ENCODE results near the gene SLC49A3.

Gene SLC49A3

GRCh38 chr4:729336-730315, 40.7 kb upstream of the SLC49A3 start:
- Histone ChIP-seq H3K27me3 (ENCODE audit: control insufficient read depth, insufficient read depth, low read length) (no peaks in the 10 kb centered on the region), H3K4me1 (ENCODE audit: control insufficient read depth, insufficient read depth, low read length) (no peaks in the 10 kb centered on the region), H3K9me3 (ENCODE audit: control insufficient read depth, insufficient read depth, low read length) (no peaks in the 10 kb centered on the region), H3K9ac (ENCODE audit: low read depth, low read length) (no peak overlapping the region), H3K36me3 (ENCODE audit: control insufficient read depth, insufficient read depth, low read length) (peaks cover 23% of the 10 kb centered on the region), H3K4me3 (ENCODE audit: low read depth, low read length) (no peak overlapping the region)

- Histone ChIP-seq H3K4me1 (ENCODE audit: control insufficient read depth, insufficient read depth, low read length) (no peaks in the 10 kb centered on the region), H3K9ac (ENCODE audit: low read depth, low read length) (no peak overlapping the region), H3K4me3 (ENCODE audit: low read depth, low read length) (no peak overlapping the region), H3K36me3 (ENCODE audit: control insufficient read depth, insufficient read depth, low read length) (peaks cover 14% of the 10 kb centered on the region), H3K9me3 (ENCODE audit: control insufficient read depth, insufficient read depth, low read length) (no peaks in the 10 kb centered on the region), H3K27me3 (ENCODE audit: control insufficient read depth, insufficient read depth, low read length) (no peaks in the 10 kb centered on the region)
Observed at GRCh38 chr4:727576-727975, 38.6 kb upstream of the SLC49A3 start.

GRCh38 chr4:726838-727237, 37.9 kb upstream of the SLC49A3 start:
- H3K4me3 ChIP-seq (ENCODE audit: low read depth, low read length), result no peak overlapping the region
- no peaks in the 10 kb centered on the region for H3K27me3 ChIP-seq (ENCODE audit: control insufficient read depth, insufficient read depth, low read length)
- H3K4me1 ChIP-seq (ENCODE audit: control insufficient read depth, insufficient read depth, low read length), result no peaks in the 10 kb centered on the region
- H3K36me3 ChIP-seq (ENCODE audit: control insufficient read depth, insufficient read depth, low read length), result peaks cover 13% of the 10 kb centered on the region
- H3K9me3 ChIP-seq (ENCODE audit: control insufficient read depth, insufficient read depth, low read length), result no peaks in the 10 kb centered on the region
- no peak overlapping the region for H3K9ac ChIP-seq (ENCODE audit: low read depth, low read length)

- H3K9ac ChIP-seq (ENCODE audit: low read depth, low read length), result no peak overlapping the region
- H3K36me3 ChIP-seq (ENCODE audit: control insufficient read depth, insufficient read depth, low read length), result peaks cover 14% of the 10 kb centered on the region
- H3K9me3 ChIP-seq (ENCODE audit: control insufficient read depth, insufficient read depth, low read length), result no peaks in the 10 kb centered on the region
- no peaks in the 10 kb centered on the region for H3K4me1 ChIP-seq (ENCODE audit: control insufficient read depth, insufficient read depth, low read length)
- H3K27me3 ChIP-seq (ENCODE audit: control insufficient read depth, insufficient read depth, low read length), result no peaks in the 10 kb centered on the region
- no peak overlapping the region for H3K4me3 ChIP-seq (ENCODE audit: low read depth, low read length)
Observed at GRCh38 chr4:726235-726787, 37.4 kb upstream of the SLC49A3 start.

GRCh38 chr4:725391-726234, 36.7 kb upstream of the SLC49A3 start:
- no peak overlapping the region for H3K9ac ChIP-seq (ENCODE audit: low read depth, low read length)

GRCh38 chr4:723751-724530, 35.0 kb upstream of the SLC49A3 start:
- no peaks in the 10 kb centered on the region for H3K9me3 ChIP-seq (ENCODE audit: control insufficient read depth, insufficient read depth, low read length)
- H3K4me3 ChIP-seq (ENCODE audit: low read depth, low read length), result no peak overlapping the region
- H3K4me1 ChIP-seq (ENCODE audit: control insufficient read depth, insufficient read depth, low read length), result no peaks in the 10 kb centered on the region
- no peak overlapping the region for H3K9ac ChIP-seq (ENCODE audit: low read depth, low read length)
- peaks cover 14% of the 10 kb centered on the region for H3K36me3 ChIP-seq (ENCODE audit: control insufficient read depth, insufficient read depth, low read length)
- no peaks in the 10 kb centered on the region for H3K27me3 ChIP-seq (ENCODE audit: control insufficient read depth, insufficient read depth, low read length)

More at GRCh38 chr4:725391-726234, 36.7 kb upstream of the SLC49A3 start:
- no peaks in the 10 kb centered on the region for H3K9me3 ChIP-seq (ENCODE audit: control insufficient read depth, insufficient read depth, low read length)
- no peak overlapping the region for H3K4me3 ChIP-seq (ENCODE audit: low read depth, low read length)
- H3K36me3 ChIP-seq (ENCODE audit: control insufficient read depth, insufficient read depth, low read length), result peaks cover 15% of the 10 kb centered on the region
- no peaks in the 10 kb centered on the region for H3K4me1 ChIP-seq (ENCODE audit: control insufficient read depth, insufficient read depth, low read length)
- no peaks in the 10 kb centered on the region for H3K27me3 ChIP-seq (ENCODE audit: control insufficient read depth, insufficient read depth, low read length)

GRCh38 chr4:722851-723360, 34.0 kb upstream of the SLC49A3 start:
- H3K27me3 ChIP-seq (ENCODE audit: control insufficient read depth, insufficient read depth, low read length), result no peaks in the 10 kb centered on the region
- peaks cover 11% of the 10 kb centered on the region for H3K36me3 ChIP-seq (ENCODE audit: control insufficient read depth, insufficient read depth, low read length)
- no peaks in the 10 kb centered on the region for H3K9me3 ChIP-seq (ENCODE audit: control insufficient read depth, insufficient read depth, low read length)
- no peak overlapping the region for H3K4me3 ChIP-seq (ENCODE audit: low read depth, low read length)
- no peaks in the 10 kb centered on the region for H3K4me1 ChIP-seq (ENCODE audit: control insufficient read depth, insufficient read depth, low read length)
- H3K9ac ChIP-seq (ENCODE audit: low read depth, low read length), result no peak overlapping the region

GRCh38 chr4:722169-722725, 33.3 kb upstream of the SLC49A3 start:
- Histone ChIP-seq H3K4me3 (ENCODE audit: low read depth, low read length) (no peak overlapping the region), H3K27me3 (ENCODE audit: control insufficient read depth, insufficient read depth, low read length) (no peaks in the 10 kb centered on the region), H3K9me3 (ENCODE audit: control insufficient read depth, insufficient read depth, low read length) (no peaks in the 10 kb centered on the region), H3K4me1 (ENCODE audit: control insufficient read depth, insufficient read depth, low read length) (no peaks in the 10 kb centered on the region), H3K9ac (ENCODE audit: low read depth, low read length) (no peak overlapping the region), H3K36me3 (ENCODE audit: control insufficient read depth, insufficient read depth, low read length) (peaks cover 11% of the 10 kb centered on the region)

- Histone ChIP-seq H3K36me3 (ENCODE audit: control insufficient read depth, insufficient read depth, low read length) (peaks cover 11% of the 10 kb centered on the region), H3K27me3 (ENCODE audit: control insufficient read depth, insufficient read depth, low read length) (no peaks in the 10 kb centered on the region), H3K4me1 (ENCODE audit: control insufficient read depth, insufficient read depth, low read length) (no peaks in the 10 kb centered on the region), H3K9me3 (ENCODE audit: control insufficient read depth, insufficient read depth, low read length) (no peaks in the 10 kb centered on the region), H3K4me3 (ENCODE audit: low read depth, low read length) (no peak overlapping the region), H3K9ac (ENCODE audit: low read depth, low read length) (no peak overlapping the region)
Observed at GRCh38 chr4:721261-722168, 32.6 kb upstream of the SLC49A3 start.

Measured in iPS-15b (cell line).